ENCODE data around the gene B4GALT2.
A peak's percentile ranks its signal among the peaks of the same experiment; 100 is the strongest.

The B4GALT2 gene, protein sequence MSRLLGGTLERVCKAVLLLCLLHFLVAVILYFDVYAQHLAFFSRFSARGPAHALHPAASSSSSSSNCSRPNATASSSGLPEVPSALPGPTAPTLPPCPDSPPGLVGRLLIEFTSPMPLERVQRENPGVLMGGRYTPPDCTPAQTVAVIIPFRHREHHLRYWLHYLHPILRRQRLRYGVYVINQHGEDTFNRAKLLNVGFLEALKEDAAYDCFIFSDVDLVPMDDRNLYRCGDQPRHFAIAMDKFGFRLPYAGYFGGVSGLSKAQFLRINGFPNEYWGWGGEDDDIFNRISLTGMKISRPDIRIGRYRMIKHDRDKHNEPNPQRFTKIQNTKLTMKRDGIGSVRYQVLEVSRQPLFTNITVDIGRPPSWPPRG

DNA sequence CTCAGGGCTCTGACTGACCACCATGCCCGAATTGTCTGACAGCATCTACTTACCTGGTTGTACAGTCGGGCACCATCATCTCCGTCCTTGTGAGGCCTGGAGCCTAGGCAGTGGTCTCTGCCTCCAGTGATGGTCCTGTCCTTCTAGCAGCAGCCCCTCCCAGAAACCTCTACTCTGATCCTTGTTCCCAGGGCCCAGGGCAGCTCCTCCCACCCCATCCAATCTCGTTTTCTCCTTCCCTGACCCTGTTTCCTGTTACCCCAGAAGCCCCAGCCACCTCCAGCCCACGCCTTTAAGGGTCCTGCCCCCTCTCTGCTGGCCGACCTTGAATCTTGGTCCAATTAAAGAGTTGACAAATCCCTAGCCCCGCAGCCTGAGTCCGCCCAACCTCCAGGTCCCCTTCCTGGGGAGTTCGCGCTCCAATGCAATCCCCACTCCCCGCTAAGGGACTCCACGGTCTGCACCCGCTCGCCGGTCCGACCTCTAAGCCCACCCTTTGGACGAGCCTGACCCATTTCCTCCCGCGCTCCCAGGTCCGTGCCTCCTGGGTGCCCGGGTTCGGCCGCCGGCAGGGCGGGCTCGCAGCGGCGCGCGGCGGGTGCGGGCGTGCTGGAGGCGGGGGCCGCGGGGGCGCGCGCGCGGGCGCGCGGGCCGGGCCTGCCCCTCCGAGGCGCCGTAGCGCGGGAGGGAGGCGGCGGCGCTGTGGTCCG lies at the start of gene B4GALT2:
B4GALT2 (plus strand) TSS at position 660 of the 710 bp plus-strand sequence. CDS start 1,951 bp downstream, outside the sequence.
- Histone ChIP-seq H3K4me3 (ENCODE audit: low read depth in 1 of 2, low read length in 2 of 2) (peak within 1 kb of the TSS; percentile 68 to 77), H3K27me3 (ENCODE audit: control insufficient read depth in 1 of 2, insufficient read depth in 2 of 2, low read length in 2 of 2) (no peaks in the 10 kb centered on the region), H3K4me1 (ENCODE audit: control insufficient read depth in 1 of 2, insufficient read depth in 2 of 2, low read length in 2 of 2) (peaks cover 52 to 59% of the 10 kb centered on the region in 2 donors), H3K9ac (ENCODE audit: low read depth in 1 of 2, low read length in 2 of 2) (peak within 1 kb of the TSS; percentile 44 to 65), H3K36me3 (ENCODE audit: control insufficient read depth in 1 of 2, insufficient read depth in 2 of 2, low read length in 2 of 2) (peaks cover 15 to 23% of the 10 kb centered on the region in 2 donors), H3K9me3 (ENCODE audit: control insufficient read depth in 1 of 2, low read length in 2 of 2) (no peaks in the 10 kb centered on the region), H3K27ac (ENCODE audit: low read depth, low read length) (peak within 1 kb of the TSS; percentile 21)

DNA sequence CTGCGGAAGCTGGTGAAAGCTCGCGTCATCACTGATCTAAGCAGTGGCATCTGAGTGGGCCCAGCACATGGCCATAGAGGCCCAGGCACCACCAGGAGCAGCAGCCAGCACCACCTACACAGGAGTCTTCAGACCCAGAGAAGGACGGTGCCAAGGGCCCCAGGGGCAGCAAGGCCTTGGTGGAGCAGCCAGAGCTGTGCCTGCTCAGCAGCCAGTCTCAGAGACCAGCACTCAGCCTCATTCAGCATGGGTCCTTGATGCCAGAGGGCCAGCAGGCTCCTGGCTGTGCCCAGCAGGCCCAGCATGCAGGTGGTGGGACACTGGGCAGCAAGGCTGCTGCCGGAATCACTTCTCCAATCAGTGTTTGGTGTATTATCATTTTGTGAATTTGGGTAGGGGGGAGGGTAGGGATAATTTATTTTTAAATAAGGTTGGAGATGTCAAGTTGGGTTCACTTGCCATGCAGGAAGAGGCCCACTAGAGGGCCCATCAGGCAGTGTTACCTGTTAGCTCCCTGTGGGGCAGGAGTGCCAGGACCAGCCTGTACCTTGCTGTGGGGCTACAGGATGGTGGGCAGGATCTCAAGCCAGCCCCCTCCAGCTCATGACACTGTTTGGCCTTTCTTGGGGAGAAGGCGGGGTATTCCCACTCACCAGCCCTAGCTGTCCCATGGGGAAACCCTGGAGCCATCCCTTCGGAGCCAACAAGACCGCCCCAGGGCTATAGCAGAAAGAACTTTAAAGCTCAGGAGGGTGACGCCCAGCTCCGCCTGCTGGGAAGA lies 48.7 kb upstream of the B4GALT2 start:
- H3K36me3 ChIP-seq (ENCODE audit: control insufficient read depth in 1 of 2, insufficient read depth in 2 of 2, low read length in 2 of 2): no peaks in the 10 kb centered on the region
- H3K4me1 ChIP-seq (ENCODE audit: control insufficient read depth in 1 of 2, insufficient read depth in 2 of 2, low read length in 2 of 2): peaks cover 11% of the 10 kb centered on the region in 2 donors
- H3K9me3 ChIP-seq (ENCODE audit: control insufficient read depth in 1 of 2, low read length in 2 of 2): no peaks in the 10 kb centered on the region
- peaks cover 0 to 6% of the 10 kb centered on the region in 2 donors for H3K27me3 ChIP-seq (ENCODE audit: control insufficient read depth in 1 of 2, insufficient read depth in 2 of 2, low read length in 2 of 2)
- no peak overlapping the region for H3K4me3 ChIP-seq (ENCODE audit: low read depth in 1 of 2, low read length in 2 of 2)
- H3K27ac ChIP-seq (ENCODE audit: low read depth, low read length): no peak overlapping the region
- no peak overlapping the region for H3K9ac ChIP-seq (ENCODE audit: low read depth in 1 of 2, low read length in 2 of 2)

DNA sequence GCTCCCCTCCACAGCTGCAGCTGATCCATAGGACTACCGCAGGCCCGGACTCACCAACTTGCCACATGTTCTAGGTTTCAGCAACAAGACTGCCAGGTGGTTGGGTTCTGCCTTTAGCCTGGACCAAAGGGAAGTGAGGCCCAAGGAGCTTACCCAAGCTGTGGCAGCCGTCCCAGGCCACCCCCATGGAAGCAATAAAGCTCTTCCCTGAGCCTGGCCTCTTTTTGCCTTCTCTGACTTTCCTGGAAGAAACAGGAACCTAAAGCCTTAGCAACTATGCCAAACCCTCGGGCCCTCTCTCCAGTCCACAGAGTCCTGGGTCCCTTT lies 48.1 kb upstream of the B4GALT2 start:
- Histone ChIP-seq H3K36me3 (ENCODE audit: control insufficient read depth in 1 of 2, insufficient read depth in 2 of 2, low read length in 2 of 2) (no peaks in the 10 kb centered on the region), H3K9me3 (ENCODE audit: control insufficient read depth in 1 of 2, low read length in 2 of 2) (no peaks in the 10 kb centered on the region), H3K9ac (ENCODE audit: low read depth in 1 of 2, low read length in 2 of 2) (no peak overlapping the region), H3K4me1 (ENCODE audit: control insufficient read depth in 1 of 2, insufficient read depth in 2 of 2, low read length in 2 of 2) (peaks cover 11 to 15% of the 10 kb centered on the region in 2 donors), H3K4me3 (ENCODE audit: low read depth in 1 of 2, low read length in 2 of 2) (no peak overlapping the region), H3K27me3 (ENCODE audit: control insufficient read depth in 1 of 2, insufficient read depth in 2 of 2, low read length in 2 of 2) (peaks cover 0 to 6% of the 10 kb centered on the region in 2 donors), H3K27ac (ENCODE audit: low read depth, low read length) (no peak overlapping the region)

DNA sequence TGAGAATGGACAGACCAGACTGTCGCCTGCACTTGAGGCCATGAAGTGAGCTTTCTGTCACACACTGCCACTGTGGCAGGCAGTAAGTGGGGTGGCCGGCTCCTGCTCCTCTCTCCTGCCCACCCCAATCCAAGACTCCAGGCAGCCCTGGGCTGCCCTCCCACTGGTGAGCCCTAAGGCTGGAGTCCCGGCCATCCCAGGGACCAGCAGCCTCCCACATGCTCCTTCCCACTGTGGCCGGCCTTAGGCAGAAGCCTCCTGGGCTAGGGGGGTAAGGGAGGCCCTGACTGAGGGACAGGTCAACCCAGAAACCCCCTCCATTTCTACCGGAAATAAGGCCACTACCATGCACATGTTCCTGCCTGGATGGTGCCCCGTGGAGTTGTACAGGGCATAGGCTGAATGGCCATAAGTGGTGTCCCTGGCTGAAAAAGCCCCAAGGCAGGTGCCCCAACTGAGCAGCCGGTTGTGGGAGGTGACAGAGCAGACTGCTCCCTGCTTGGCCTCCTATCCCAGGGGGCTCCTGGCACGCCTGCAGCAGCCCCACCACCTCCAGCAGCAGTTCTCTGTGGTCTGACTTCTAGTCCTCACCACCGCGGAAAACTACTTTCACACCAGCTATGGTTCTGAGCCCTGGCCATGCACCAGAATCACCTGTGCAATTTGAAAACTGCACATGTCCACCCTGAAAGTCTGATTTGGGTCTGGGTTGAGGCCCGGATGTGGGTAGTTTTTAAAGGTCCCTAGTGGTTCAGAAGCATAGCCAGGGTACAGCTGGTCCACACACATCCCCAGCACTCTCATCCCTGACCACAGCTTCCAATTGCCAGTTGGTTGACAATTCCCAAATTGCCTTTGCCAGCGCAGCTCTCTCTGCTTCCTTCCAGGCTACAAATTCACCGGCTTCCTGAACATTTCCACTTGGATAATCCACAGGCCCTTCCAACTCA lies 47.0 kb upstream of the B4GALT2 start:
- Histone ChIP-seq H3K9me3 (ENCODE audit: control insufficient read depth in 1 of 2, low read length in 2 of 2) (no peaks in the 10 kb centered on the region), H3K27me3 (ENCODE audit: control insufficient read depth in 1 of 2, insufficient read depth in 2 of 2, low read length in 2 of 2) (peaks cover 0 to 6% of the 10 kb centered on the region in 2 donors), H3K27ac (ENCODE audit: low read depth, low read length) (no peak overlapping the region), H3K4me3 (ENCODE audit: low read depth in 1 of 2, low read length in 2 of 2) (no peak overlapping the region), H3K36me3 (ENCODE audit: control insufficient read depth in 1 of 2, insufficient read depth in 2 of 2, low read length in 2 of 2) (no peaks in the 10 kb centered on the region), H3K9ac (ENCODE audit: low read depth in 1 of 2, low read length in 2 of 2) (no peak overlapping the region), H3K4me1 (ENCODE audit: control insufficient read depth in 1 of 2, insufficient read depth in 2 of 2, low read length in 2 of 2) (peaks cover 15 to 21% of the 10 kb centered on the region in 2 donors)

DNA sequence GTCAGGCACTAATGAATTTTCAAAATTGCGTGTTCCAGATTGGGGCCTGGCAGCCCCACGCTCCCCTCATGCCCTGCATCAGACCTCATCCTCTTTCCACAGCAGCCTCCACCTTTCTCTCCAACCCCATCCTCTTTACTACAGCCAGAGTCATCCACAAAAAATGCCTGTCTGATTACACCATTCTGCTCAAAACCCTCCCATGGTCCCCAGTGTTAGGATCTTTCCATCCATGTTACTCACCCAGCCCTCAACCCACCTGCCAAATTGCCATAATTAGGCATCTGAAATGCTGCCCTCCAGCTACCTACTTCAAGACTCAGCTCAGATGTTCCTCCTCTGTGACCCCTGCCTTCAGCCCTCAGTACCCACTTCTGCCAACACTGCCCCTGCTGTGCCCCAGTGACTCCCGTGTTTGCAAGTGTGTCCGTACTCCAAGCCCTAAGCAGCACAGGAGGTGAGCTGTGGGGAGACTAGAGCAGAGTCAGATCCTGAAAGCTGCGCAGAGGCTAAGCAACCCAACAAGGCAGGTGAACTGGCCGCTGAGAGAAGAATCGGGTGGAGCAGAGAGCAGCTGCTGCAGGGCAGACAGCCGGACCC lies 46.1 kb upstream of the B4GALT2 start:
- peak overlapping the region; percentile 53 for H3K4me3 ChIP-seq (ENCODE audit: low read depth in 1 of 2, low read length in 2 of 2)
- H3K9ac ChIP-seq (ENCODE audit: low read depth in 1 of 2, low read length in 2 of 2): no peak overlapping the region
- no peaks in the 10 kb centered on the region for H3K36me3 ChIP-seq (ENCODE audit: control insufficient read depth in 1 of 2, insufficient read depth in 2 of 2, low read length in 2 of 2)
- H3K27ac ChIP-seq (ENCODE audit: low read depth, low read length): no peak overlapping the region
- no peaks in the 10 kb centered on the region for H3K9me3 ChIP-seq (ENCODE audit: control insufficient read depth in 1 of 2, low read length in 2 of 2)
- peaks cover 0 to 6% of the 10 kb centered on the region in 2 donors for H3K27me3 ChIP-seq (ENCODE audit: control insufficient read depth in 1 of 2, insufficient read depth in 2 of 2, low read length in 2 of 2)
- peaks cover 15 to 21% of the 10 kb centered on the region in 2 donors for H3K4me1 ChIP-seq (ENCODE audit: control insufficient read depth in 1 of 2, insufficient read depth in 2 of 2, low read length in 2 of 2)

DNA sequence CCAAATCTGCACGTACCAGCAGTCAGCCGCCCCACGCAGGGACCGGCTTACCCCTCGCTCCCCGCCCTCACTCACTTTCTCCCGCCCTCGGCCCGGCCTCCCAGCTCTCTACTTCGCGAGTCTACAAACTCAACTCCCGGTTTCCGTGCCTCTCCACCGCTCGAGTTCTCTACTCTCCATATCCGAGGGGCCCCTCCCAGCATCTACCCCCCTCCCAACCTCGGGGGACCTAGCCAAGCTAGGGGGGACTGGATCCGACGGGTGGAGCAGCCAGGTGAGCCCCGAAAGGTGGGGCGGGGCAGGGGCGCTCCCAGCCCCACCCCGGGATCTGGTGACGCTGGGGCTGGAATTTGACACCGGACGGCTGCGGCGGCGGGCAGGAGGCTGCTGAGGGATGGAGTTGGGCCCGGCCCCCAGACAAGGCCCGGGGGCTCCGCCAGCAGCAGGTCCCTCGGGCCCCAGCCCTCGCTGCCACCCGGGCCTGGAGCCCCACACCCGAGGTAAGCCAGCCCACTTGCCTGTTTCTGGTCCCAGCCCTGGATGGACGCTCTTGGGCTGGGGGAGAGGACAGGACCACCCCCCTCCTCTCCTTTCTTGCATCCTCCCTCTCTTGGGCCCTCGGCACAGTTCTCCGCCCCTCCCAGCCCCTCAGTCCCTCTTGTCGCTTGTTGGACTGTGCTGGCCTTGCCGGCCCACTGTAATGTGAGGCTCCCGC lies 45.5 kb upstream of the B4GALT2 start, which contains the start of gene ARTN:
ARTN (plus strand) TSS at position 416 of the 715 bp plus-strand sequence. CDS start 1,856 bp downstream, outside the sequence.
- peaks cover 0 to 6% of the 10 kb centered on the region in 2 donors for H3K27me3 ChIP-seq (ENCODE audit: control insufficient read depth in 1 of 2, insufficient read depth in 2 of 2, low read length in 2 of 2)
- peaks cover 15 to 21% of the 10 kb centered on the region in 2 donors for H3K4me1 ChIP-seq (ENCODE audit: control insufficient read depth in 1 of 2, insufficient read depth in 2 of 2, low read length in 2 of 2)
- no peaks in the 10 kb centered on the region for H3K9me3 ChIP-seq (ENCODE audit: control insufficient read depth in 1 of 2, low read length in 2 of 2)
- peak within 1 kb of the TSS; percentile 7 to 20 for H3K9ac ChIP-seq (ENCODE audit: low read depth in 1 of 2, low read length in 2 of 2)
- H3K36me3 ChIP-seq (ENCODE audit: control insufficient read depth in 1 of 2, insufficient read depth in 2 of 2, low read length in 2 of 2): no peaks in the 10 kb centered on the region
- H3K4me3 ChIP-seq (ENCODE audit: low read depth in 1 of 2, low read length in 2 of 2): peak within 1 kb of the TSS; percentile 53
- no peak within 1 kb of the TSS for H3K27ac ChIP-seq (ENCODE audit: low read depth, low read length)

DNA sequence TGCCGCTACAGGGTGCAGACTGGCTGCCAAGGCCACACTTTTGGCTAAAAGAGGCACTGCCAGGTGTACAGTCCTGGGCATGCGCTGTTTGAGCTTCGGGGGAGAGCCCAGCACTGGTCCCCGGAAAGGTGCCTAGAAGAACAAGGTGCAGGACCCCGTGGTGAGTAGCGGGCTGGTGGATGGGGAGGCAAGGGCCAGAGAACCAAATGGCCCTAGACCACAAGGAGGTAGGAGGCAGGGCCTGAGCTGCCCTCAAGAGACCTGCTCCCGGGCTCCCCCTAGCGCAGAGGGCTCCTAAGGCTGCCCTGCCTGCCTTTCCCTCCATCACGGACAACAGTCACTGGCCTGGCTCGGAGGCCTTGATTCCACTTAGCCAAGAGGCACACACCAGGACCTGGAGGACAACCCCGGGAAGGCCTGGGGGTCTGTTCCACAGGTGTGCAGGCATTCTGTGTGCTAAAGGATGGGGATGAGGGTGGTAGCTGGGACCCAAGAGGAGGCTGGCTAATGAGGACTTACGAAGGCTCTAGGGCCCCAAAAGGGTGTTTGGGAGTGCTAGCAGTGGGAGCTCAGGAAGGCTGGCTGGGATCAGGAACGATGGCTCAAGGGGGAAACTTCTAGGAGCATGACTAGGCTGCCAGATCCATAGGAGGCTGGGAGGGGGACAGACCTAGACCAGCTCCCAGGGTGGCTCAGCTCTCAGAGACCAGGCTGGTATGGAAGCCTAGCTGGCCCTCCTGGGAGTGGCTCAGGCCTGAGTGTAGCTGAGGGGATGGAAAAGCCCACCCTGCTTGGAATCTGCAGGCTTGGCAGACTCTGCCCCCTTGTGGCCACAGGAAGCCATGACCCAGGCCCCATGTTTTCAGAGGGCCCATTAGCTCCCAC lies 44.7 kb upstream of the B4GALT2 start:
- no peak overlapping the region for H3K27ac ChIP-seq (ENCODE audit: low read depth, low read length)
- H3K36me3 ChIP-seq (ENCODE audit: control insufficient read depth in 1 of 2, insufficient read depth in 2 of 2, low read length in 2 of 2): no peaks in the 10 kb centered on the region
- H3K4me1 ChIP-seq (ENCODE audit: control insufficient read depth in 1 of 2, insufficient read depth in 2 of 2, low read length in 2 of 2): peaks cover 15 to 21% of the 10 kb centered on the region in 2 donors
- H3K27me3 ChIP-seq (ENCODE audit: control insufficient read depth in 1 of 2, insufficient read depth in 2 of 2, low read length in 2 of 2): peaks cover 0 to 6% of the 10 kb centered on the region in 2 donors
- H3K9me3 ChIP-seq (ENCODE audit: control insufficient read depth in 1 of 2, low read length in 2 of 2): no peaks in the 10 kb centered on the region
- H3K4me3 ChIP-seq (ENCODE audit: low read depth in 1 of 2, low read length in 2 of 2): peak overlapping the region; percentile 53
- peak overlapping the region; percentile 7 to 20 for H3K9ac ChIP-seq (ENCODE audit: low read depth in 1 of 2, low read length in 2 of 2)

DNA sequence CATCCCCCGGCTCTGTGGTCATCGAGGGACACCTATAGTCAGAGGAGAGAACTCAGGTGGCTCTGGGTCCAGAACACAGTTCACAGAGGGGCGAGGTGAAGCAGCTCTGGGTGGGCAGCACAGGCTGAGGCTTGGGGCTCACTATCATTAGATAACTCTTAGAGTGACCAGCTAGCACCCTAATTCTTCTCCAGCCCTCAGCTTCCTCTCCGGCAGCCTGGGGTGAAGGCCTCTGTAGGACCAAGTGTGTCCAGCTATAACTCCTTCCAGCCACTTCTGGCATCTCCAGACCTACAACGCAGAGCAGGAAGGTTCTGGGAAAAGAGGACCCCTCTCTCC lies 44.1 kb upstream of the B4GALT2 start:
- Histone ChIP-seq H3K27me3 (ENCODE audit: control insufficient read depth in 1 of 2, insufficient read depth in 2 of 2, low read length in 2 of 2) (peaks cover 0 to 6% of the 10 kb centered on the region in 2 donors), H3K4me1 (ENCODE audit: control insufficient read depth in 1 of 2, insufficient read depth in 2 of 2, low read length in 2 of 2) (peaks cover 15 to 21% of the 10 kb centered on the region in 2 donors), H3K36me3 (ENCODE audit: control insufficient read depth in 1 of 2, insufficient read depth in 2 of 2, low read length in 2 of 2) (no peaks in the 10 kb centered on the region), H3K4me3 (ENCODE audit: low read depth in 1 of 2, low read length in 2 of 2) (no peak overlapping the region), H3K9ac (ENCODE audit: low read depth in 1 of 2, low read length in 2 of 2) (peak overlapping the region in 1 of 2 donors; percentile 7), H3K27ac (ENCODE audit: low read depth, low read length) (no peak overlapping the region), H3K9me3 (ENCODE audit: control insufficient read depth in 1 of 2, low read length in 2 of 2) (no peaks in the 10 kb centered on the region)

All from duodenal mucosa (tissue), 2 donors.